ENCODE data around the gene C10orf90.
"Not testable (repeated sequence)": the region's sequence is repeated elsewhere in the genome, so short reads cannot be mapped to it uniquely, and the experiment has no call there.

C10orf90 gene

GRCh38 chr10:126561294-126561920 is 109.1 kb downstream of the C10orf90 start:
- in situ Hi-C loops (cut with HindIII; ENCODE audit: low sequenced_read_pairs): no loop called here

GRCh38 chr10:126558881-126559280 is 111.6 kb downstream of the C10orf90 start:
- in situ Hi-C loops (cut with HindIII; ENCODE audit: low sequenced_read_pairs): no loop called here

GRCh38 chr10:126551202-126551601 is 119.3 kb downstream of the C10orf90 start:
- in situ Hi-C loops (cut with HindIII; ENCODE audit: low sequenced_read_pairs): no loop called here

GRCh38 chr10:126550586-126550985 is 119.9 kb downstream of the C10orf90 start:
- in situ Hi-C loops (cut with HindIII; ENCODE audit: low sequenced_read_pairs): not testable (repeated sequence)

GRCh38 chr10:126549344-126549743 is 121.1 kb downstream of the C10orf90 start:
- in situ Hi-C loops (cut with HindIII; ENCODE audit: low sequenced_read_pairs): no loop called here

- in situ Hi-C loops (cut with HindIII; ENCODE audit: low sequenced_read_pairs): no loop called here
These were observed 125.9 kb downstream of the C10orf90 start for GRCh38 chr10:126544565-126544964.

- in situ Hi-C loops (cut with HindIII; ENCODE audit: low sequenced_read_pairs): no loop called here
These were observed 131.9 kb downstream of the C10orf90 start for GRCh38 chr10:126538439-126539135.

- in situ Hi-C loops (cut with HindIII; ENCODE audit: low sequenced_read_pairs): no loop called here
These were observed 133.8 kb downstream of the C10orf90 start for GRCh38 chr10:126536656-126537055.

GRCh38 chr10:126536148-126536547 is 134.3 kb downstream of the C10orf90 start:
- in situ Hi-C loops (cut with HindIII; ENCODE audit: low sequenced_read_pairs): no loop called here

- in situ Hi-C loops (cut with HindIII; ENCODE audit: low sequenced_read_pairs): no loop called here
These were observed 136.8 kb downstream of the C10orf90 start for GRCh38 chr10:126533644-126534043.

- in situ Hi-C loops (cut with HindIII; ENCODE audit: low sequenced_read_pairs): no loop called here
These were observed 142.1 kb downstream of the C10orf90 start for GRCh38 chr10:126528315-126528835.

GRCh38 chr10:126527645-126528314 is 142.7 kb downstream of the C10orf90 start:
- in situ Hi-C loops (cut with HindIII; ENCODE audit: low sequenced_read_pairs): no loop called here

- in situ Hi-C loops (cut with HindIII; ENCODE audit: low sequenced_read_pairs): no loop called here
These were observed 145.2 kb downstream of the C10orf90 start for GRCh38 chr10:126525326-126525725.

GRCh38 chr10:126524526-126524925 is 146.0 kb downstream of the C10orf90 start:
- in situ Hi-C loops (cut with HindIII; ENCODE audit: low sequenced_read_pairs): no loop called here

- in situ Hi-C loops (cut with HindIII; ENCODE audit: low sequenced_read_pairs): no loop called here
These were observed 147.4 kb downstream of the C10orf90 start for GRCh38 chr10:126523071-126523470.

GRCh38 chr10:126521399-126521798 is 149.1 kb downstream of the C10orf90 start:
- in situ Hi-C loops (cut with HindIII; ENCODE audit: low sequenced_read_pairs): no loop called here

- in situ Hi-C loops (cut with HindIII; ENCODE audit: low sequenced_read_pairs): no loop called here
These were observed 149.7 kb downstream of the C10orf90 start for GRCh38 chr10:126520751-126521317.

GRCh38 chr10:126519992-126520391 is 150.5 kb downstream of the C10orf90 start:
- in situ Hi-C loops (cut with HindIII; ENCODE audit: low sequenced_read_pairs): no loop called here

- in situ Hi-C loops (cut with HindIII; ENCODE audit: low sequenced_read_pairs): no loop called here
These were observed 151.3 kb downstream of the C10orf90 start for GRCh38 chr10:126519185-126519584.

GRCh38 chr10:126518218-126519080 is 152.0 kb downstream of the C10orf90 start:
- in situ Hi-C loops (cut with HindIII; ENCODE audit: low sequenced_read_pairs): no loop called here
